SK-N-MC (cell line): ENCODE data around the gene PVR.

ENCODE experiments used
- EZH2 ChIP-seq: fragments of 200-600 bp; sonication (generic); IDR thresholded peaks from one replicate; pipeline ENCODE4 v1.6.1; 2017; ENCODE audit warnings: antibody characterized with exemption
- POLR2AphosphoS5 ChIP-seq: IDR thresholded peaks from 2 replicates; pipeline ENCODE4 v1.6.1; 2012; ENCODE audit warnings: mild to moderate bottlenecking, low read depth, low read length, borderline replicate concordance

- TF ChIP-seq POLR2AphosphoS5 = no peak
- TF ChIP-seq EZH2 = no peak
Observed at GRCh38 chr19:44623626-44624025, 20.1 kb upstream of the PVR start.
